NCI-H345 treated with DMSO at 0.1 percent for 48 hours (cell line): ENCODE data around the gene B3GALT5.

Source experiments
- DNase-seq: peaks from one replicate; lab custom pipeline; 2025; ENCODE audit not compliant: unreplicated experiment; lab: John Stamatoyannopoulos, UW

B3GALT5 gene

DNA sequence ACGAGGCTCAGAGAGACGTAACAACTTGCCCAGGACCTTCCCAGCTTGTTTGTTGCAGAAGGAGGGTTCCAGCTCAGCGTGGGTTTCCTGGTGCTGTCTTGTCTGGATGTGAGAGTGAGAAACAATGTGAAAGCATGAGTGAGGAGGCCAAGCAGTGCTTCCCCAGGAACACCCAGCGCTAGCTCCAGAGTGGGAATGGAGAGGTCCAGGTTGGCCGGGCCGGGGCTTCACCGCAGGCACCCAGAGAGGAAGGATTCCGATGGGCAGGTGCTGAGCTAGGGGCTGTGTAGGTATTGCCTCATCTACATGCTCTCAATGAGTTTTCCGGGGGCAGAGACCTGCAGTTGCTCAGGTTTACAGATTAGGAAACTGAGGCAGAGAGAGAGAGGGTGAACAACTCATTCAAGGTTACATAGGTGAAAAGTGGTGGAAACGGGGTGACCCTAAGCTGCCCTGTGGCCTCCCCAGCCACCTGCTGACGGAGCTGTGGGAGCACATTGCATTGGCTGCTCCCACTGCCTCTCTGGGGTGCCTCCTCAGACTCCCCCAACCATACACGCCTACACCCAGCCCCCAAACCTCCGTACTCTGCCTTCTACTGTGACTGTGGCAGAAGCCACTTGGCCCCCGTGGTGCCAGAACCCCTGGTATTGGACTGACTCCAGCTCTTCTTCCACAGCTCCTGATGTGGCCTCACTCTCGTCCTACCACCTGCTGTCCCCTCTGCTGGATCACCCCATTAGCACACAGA, 51.2 kb downstream of the B3GALT5 start:
- DNase-seq, result no peak

DNA sequence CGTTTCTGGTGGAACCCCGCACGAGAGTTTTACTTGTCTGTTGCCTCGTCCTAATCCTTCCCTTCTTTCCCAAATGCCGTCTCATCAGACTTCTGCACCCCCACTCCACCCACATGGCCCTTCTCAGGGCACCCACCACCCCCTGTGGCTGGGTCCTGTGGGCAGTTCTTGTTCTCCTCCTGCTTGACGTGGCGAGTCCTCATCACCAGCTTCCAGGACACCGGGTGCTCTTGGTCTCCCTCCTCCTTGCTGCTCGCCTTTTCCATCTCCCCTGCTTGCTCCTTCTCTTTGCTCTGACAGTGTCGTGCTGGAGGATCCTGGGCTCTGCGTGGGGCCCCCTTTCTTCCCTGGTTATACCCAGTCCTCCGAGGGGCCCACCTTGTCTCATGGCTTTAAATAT, 51.8 kb downstream of the B3GALT5 start:
- DNase-seq, result no peak

GRCh38 chr21:39666026-39666425, 53.3 kb downstream of the B3GALT5 start:
- DNase-seq, result no peak

DNA sequence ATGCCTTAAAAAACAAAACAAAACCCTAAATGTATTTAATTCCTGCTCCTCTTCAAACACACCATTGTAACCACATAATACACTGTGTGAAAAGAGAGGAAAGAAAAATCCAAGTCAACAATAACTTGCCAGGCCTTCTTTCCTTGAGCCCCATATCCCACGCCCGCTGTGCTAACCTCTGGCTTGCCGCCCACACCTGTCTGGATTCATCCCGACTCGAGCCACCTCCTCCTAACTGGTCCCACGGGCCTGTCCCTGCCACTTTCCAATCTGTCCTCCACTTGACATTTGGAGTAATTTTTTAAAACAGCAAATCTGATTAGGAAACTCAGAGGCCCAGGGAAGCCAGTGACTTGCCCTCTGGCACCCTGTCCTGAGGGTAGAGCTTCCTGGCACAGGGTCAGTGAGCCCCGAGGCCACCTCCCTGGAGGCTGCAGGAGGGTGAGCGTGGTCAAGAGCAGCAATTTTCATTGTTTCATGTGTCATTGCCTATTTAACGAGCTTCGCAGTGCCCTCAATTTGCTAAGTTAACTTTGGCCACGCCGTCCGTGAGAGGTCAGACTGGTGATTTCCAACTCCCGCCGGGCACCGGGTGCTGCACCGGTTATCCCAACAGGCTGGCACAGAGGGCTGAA, 54.1 kb downstream of the B3GALT5 start:
- DNase-seq, result no peak

DNA sequence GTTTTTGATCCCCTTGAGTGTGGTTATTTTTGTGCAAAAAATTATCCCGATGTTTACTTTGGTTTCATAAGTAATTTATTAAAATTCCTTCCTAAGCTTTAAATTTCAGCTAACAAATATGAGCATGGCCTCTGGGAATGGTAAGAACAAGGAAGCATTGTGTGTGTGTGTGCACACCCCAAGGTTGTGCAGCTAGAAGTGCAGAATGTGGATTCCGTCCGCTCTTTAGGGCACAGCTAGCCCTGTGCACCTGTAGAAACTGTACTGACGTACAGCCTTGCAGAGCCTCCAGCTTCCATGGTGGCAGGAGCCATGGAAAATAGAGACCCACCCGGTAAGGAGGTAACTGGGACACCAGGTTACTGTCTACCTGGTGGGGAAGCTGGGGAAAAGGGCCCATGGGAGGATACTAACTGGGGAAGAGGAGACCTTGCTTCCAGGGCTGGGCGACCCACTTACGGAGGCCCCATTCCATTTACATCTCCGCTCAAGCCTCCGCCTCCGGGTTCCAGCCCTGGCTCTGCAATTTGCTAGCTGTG, 54.7 kb downstream of the B3GALT5 start:
- no peak for DNase-seq

GRCh38 chr21:39668369-39668768, 55.6 kb downstream of the B3GALT5 start:
- no peak for DNase-seq

- no peak for DNase-seq
These were observed 56.7 kb downstream of the B3GALT5 start for GRCh38 chr21:39669485-39669884.

DNA sequence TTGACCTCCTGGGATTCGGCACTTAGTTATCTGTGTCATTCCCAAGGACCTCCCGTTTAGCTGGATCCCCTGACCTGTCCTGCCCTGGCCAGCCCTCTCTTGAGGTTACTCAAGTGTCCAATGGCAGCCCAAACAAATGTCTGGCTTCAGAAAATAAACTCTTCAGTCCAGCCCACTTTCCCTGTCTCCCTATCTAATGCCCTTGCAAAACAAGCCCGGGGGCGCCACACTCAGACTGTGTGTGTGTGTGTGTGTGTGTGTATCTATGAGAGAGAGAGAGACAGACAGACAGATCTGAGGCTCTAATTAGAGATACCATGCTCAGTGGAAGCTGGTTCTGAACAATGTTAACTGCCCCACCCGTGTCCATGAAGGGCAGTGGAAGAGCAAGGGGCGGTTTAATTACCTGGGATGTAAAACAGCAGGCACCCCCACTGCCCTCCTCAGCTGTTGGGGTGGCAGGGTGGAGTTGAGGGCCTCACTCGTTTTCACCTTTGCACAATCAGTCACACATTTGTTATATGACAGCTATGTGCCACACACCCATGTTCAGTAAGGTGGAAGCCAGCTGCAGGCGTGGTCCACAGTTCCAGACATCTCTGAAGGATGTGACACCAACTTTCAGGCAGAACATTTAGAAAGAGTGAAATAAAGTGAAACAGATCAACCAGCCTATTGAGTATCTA, 57.4 kb downstream of the B3GALT5 start:
- DNase-seq, result no peak

DNA sequence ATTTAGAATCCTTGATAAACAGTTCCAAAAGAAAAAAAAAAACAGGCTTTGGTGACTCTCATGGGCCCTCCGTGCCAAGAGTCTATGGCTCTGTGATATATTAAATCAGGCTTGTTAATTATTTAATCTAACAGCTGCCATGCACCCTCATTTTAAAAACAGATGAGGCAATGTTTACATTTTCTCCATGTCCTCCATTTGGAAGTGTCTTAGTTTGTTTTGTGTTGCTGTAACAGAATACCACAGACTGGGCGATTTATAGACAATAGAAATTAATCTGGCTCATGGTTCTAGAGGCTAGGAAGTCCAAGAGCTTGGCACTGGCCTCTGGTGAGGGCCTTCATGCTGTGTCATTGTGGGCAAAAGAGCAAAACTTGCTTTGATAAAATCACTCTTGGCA, 58.0 kb downstream of the B3GALT5 start:
- DNase-seq, result peak; percentile 34

- DNase-seq, result no peak
These were observed 59.2 kb downstream of the B3GALT5 start for GRCh38 chr21:39671986-39672385.

DNA sequence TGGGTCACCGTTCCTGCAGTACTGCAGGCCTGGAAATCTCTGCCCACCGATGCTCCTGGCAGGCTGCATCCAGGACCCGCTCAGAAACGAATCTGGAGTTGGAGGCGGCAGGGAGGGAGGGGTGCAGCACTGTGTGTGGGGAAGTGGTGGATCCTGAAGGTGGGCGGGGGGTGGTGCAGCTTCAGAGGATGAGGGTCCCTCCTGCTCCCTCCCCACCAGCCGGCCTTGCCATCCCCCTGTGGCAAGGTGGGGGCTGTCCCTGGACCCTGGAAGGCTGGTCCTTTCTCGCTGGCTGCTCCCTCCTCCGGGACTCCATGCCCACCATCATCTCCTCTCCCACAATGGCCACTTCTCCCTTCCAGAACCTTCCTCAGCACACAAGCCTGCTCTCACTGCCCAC, 60.4 kb downstream of the B3GALT5 start:
- DNase-seq, result no peak

GRCh38 chr21:39673736-39674135, 61.0 kb downstream of the B3GALT5 start:
- no peak for DNase-seq

DNA sequence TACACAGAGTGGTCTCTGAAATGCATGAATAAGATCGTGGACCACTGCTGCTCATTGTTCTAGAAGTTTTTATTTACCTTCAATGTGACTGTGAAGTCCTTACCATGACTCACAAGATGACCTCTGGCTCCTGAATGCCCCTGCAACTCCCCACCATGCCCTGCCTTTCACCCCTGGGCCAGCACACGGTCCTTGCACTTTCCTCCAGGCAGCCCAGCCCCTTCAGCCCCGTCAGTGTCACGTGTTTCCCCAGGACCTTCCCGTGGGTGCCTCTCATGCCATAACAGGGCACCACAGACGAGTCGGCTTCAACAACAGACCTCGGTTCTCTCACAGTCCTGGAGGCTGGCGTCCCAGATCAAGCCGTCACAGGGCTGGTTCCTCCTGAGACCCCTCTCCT, 62.1 kb downstream of the B3GALT5 start:
- no peak for DNase-seq

GRCh38 chr21:39675590-39675989, 62.9 kb downstream of the B3GALT5 start:
- no peak for DNase-seq

DNA sequence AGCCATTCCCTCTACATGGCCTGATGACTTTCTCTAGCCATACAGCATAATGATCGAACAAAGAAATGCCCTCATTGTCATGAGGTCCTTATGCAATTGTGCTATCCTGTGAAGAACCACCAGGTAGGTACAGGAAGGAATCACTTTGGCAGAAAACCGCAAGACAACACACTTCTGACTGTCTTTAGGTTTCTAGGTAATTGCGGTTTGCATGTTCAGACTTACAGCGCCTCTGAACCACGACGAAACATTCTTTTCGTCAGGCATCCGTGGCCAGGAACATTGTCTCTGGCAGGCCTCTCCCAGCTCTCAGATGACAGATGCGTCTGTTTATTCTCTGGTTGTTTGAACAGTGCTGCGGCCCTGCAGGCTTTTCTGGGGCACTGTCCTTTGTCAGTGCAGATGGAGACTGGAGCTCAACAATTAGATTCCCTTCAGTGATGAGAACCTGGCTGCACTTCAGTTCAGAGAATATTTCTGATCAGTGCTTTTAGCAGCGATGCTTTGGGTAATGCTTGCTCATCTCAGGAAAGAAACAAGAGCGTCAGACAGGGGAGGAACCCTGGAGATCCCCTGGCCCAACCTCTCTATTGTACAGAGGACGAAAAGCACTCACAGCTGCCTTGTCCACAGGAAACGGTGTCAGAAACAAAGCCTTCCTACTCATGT, 63.4 kb downstream of the B3GALT5 start:
- peak; percentile 100 for DNase-seq

DNA sequence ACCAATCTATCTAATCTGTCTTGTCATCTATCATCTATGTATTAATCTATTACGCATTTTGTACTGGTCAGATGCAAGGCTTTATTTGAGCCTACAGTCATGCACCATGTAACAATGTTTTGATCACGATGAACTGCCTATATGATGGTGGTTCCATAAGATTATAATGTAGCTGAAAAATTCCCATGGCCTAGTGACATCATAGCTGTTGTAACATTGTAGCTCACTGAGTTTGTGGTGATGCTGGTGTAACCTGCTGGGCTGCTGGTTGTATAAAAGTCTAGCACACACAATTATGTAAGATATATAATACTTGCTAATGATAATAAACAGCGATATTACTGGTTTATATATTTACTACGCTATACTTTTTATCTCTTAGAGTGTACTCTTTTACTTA, 67.5 kb downstream of the B3GALT5 start:
- no peak for DNase-seq

DNA sequence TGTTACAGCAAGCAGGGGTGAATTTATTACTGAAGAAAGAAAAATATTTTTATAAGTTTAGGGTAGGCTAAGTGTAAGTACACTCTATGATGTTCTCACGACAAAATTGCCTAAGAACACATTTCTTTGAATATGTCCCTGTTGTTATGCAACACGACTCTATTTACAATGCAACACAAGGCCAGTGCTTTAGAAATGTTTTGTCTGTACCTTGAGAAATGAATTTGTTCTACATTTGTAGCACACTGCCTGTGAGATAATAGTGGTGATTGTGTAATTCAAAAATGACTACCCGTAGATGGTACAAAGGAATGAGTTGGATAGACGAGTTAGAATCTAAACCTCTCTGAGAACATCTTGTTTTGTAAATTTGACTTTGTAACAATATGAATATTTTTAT, 68.5 kb downstream of the B3GALT5 start:
- no peak for DNase-seq

DNA sequence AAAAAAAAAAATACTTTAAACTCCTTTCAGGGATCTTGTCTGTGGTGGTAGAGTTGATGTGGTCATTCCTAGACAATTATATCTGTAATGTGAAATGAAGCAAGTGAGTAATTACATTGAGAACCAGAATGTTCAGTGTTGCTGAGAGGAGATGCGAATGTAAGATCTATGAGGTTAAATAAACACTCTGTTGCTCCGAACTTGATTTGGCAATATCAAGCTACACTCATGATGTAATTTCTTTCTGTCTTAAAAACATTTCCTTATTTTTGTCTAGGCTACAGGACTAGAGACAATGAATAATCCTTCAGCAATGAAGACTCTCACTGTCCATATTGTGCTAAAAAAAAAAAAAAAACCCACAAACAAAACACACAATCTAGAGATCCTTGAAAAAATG, 69.1 kb downstream of the B3GALT5 start:
- DNase-seq, result no peak

DNA sequence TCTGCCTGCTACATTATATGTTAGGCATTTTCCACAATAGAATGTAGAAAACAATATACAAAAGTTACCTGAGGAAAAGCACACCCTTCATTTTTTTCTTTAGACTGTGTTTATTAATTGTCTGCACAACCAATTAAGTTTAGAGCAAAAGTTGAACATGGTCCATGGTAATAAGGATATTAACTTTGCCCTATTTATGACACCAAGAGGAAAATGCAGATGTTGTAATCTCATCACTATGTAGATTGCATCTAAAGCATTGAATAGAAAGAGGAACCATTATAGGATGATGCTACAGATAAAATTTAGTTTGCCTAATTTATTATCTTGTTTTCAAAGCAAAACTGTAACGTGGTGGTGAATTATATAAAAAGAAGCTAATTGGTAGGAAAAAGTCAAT, 72.5 kb downstream of the B3GALT5 start:
- DNase-seq, result no peak

- DNase-seq, result no peak
These were observed 73.3 kb downstream of the B3GALT5 start for GRCh38 chr21:39685991-39686390.

DNA sequence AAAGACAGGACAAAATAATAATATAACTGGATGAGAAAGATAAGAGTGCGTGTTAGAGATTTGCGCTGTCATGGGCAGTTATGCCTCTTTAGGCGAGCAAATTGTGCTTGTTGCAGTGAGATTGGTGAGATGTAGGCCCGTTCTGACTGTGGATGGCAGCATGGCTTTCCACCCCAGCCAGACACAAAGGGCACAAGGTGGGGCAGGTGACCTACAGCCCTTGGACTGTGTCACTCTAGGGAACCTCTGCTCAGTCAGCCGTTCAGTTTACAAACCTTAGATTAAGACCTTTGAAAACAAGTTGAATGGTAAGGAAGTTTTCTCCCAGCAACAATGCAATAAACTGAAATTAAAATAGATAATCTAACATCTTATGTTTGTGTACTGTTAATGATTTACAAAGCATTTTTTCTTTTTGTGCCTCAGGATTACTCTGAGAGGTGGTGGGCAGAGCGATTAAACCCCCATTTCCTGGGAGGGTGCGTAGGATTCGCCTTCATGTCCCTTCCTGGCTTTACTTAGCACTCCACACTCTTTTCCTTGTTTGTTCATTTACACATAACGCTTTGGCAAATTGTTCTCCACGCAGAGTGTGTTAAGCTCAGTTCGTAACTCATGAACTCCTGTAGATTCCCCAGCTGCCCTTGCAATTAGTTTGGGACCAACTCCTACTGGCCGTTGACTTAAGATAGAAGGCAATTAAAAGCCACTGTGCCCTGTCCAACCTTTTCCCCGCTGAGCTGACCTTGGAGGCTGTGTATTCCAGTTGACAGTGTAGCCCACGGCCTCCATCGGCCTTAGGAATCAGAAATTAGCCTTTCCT, 74.1 kb downstream of the B3GALT5 start:
- no peak for DNase-seq
